ENCODE results near the gene SOHLH2. TPM values are rescaled to one million over a fixed set of nuclear protein-coding genes. Genes with fewer than 3 reads are reported as not detected.

SOHLH2 gene
- total and polyA plus RNA-seq, 4 experiments from 2014 or later = not detected

- ChIA-PET POLR2A (ENCODE audit: partially characterized antibody) (no interaction called here), CTCF (ENCODE audit: partially characterized antibody) (no interaction called here)
- H3K4me3 Mint-ChIP-seq = no peak overlapping the region
- intact Hi-C loops (cut with micrococcal nuclease) = no loop called here
- H3K27me3 Mint-ChIP-seq = peaks cover 0 to under 1% of the 10 kb centered on the region in 2 donors
- H3K27ac Mint-ChIP-seq = peak overlapping the region in 1 of 7 donors; percentile 25
- Histone ChIP-seq H3K36me3 (ENCODE audit: insufficient read depth, low read length) (no peaks in the 10 kb centered on the region), H3K9me3 (ENCODE audit: control insufficient read depth in 1 of 2, low read length in 2 of 2) (no peaks in the 10 kb centered on the region), H3K27me3 (ENCODE audit: insufficient read depth, low read length) (no peaks in the 10 kb centered on the region), H3K4me1 (ENCODE audit: insufficient read depth, low read length) (no peaks in the 10 kb centered on the region), H3K27ac (ENCODE audit: low read depth, low read length) (no peak overlapping the region), H3K4me3 (ENCODE audit: low read length in 2 of 2) (no peak overlapping the region)
- H3K9me3 Mint-ChIP-seq = peaks cover 0 to 9% (median 5%) of the 10 kb centered on the region in 8 donors
- H3K36me3 Mint-ChIP-seq = no peaks in the 10 kb centered on the region
- no peaks in the 10 kb centered on the region for H3K4me1 Mint-ChIP-seq
- no peak for DNase-seq
Measured at GRCh38 chr13:36160297-36160696, 54.1 kb downstream of the SOHLH2 start.

- Histone ChIP-seq H3K27ac (ENCODE audit: low read depth, low read length) (no peak overlapping the region), H3K4me1 (ENCODE audit: insufficient read depth, low read length) (no peaks in the 10 kb centered on the region), H3K4me3 (ENCODE audit: low read length in 2 of 2) (no peak overlapping the region), H3K36me3 (ENCODE audit: insufficient read depth, low read length) (no peaks in the 10 kb centered on the region), H3K27me3 (ENCODE audit: insufficient read depth, low read length) (no peaks in the 10 kb centered on the region), H3K9me3 (ENCODE audit: control insufficient read depth in 1 of 2, low read length in 2 of 2) (no peaks in the 10 kb centered on the region)
- intact Hi-C loops (cut with micrococcal nuclease) = no loop called here
- Mint-ChIP-seq H3K27me3 (peaks cover 3 to 6% of the 10 kb centered on the region in 2 donors), H3K4me3 (no peak overlapping the region), H3K9me3 (peaks cover 0 to 9% (median 7%) of the 10 kb centered on the region in 8 donors), H3K27ac (no peak overlapping the region), H3K4me1 (no peaks in the 10 kb centered on the region), H3K36me3 (no peaks in the 10 kb centered on the region)
- ChIA-PET CTCF (ENCODE audit: partially characterized antibody) (no interaction called here), POLR2A (ENCODE audit: partially characterized antibody) (no interaction called here)
- DNase-seq = no peak
Measured at GRCh38 chr13:36158611-36159010, 55.7 kb downstream of the SOHLH2 start.

- POLR2A ChIA-PET (ENCODE audit: partially characterized antibody) = no interaction called here
- intact Hi-C loops (cut with micrococcal nuclease) = no loop called here
- Mint-ChIP-seq H3K27me3 (peaks cover 3 to 7% of the 10 kb centered on the region in 2 donors), H3K4me1 (no peaks in the 10 kb centered on the region), H3K4me3 (no peak overlapping the region), H3K27ac (no peak overlapping the region), H3K36me3 (no peaks in the 10 kb centered on the region), H3K9me3 (peaks cover 0 to 13% (median 8%) of the 10 kb centered on the region in 8 donors)
- H3K27me3 ChIP-seq (ENCODE audit: insufficient read depth, low read length) = no peaks in the 10 kb centered on the region
- CTCF ChIA-PET (ENCODE audit: partially characterized antibody) = no interaction called here
- H3K36me3 ChIP-seq (ENCODE audit: insufficient read depth, low read length) = no peaks in the 10 kb centered on the region
- H3K4me3 ChIP-seq (ENCODE audit: low read length in 2 of 2) = no peak overlapping the region
- no peak overlapping the region for H3K27ac ChIP-seq (ENCODE audit: low read depth, low read length)
- DNase-seq = no peak
- no peaks in the 10 kb centered on the region for H3K9me3 ChIP-seq (ENCODE audit: control insufficient read depth in 1 of 2, low read length in 2 of 2)
- H3K4me1 ChIP-seq (ENCODE audit: insufficient read depth, low read length) = no peaks in the 10 kb centered on the region
Measured at GRCh38 chr13:36157480-36157879, 56.9 kb downstream of the SOHLH2 start.

DNA sequence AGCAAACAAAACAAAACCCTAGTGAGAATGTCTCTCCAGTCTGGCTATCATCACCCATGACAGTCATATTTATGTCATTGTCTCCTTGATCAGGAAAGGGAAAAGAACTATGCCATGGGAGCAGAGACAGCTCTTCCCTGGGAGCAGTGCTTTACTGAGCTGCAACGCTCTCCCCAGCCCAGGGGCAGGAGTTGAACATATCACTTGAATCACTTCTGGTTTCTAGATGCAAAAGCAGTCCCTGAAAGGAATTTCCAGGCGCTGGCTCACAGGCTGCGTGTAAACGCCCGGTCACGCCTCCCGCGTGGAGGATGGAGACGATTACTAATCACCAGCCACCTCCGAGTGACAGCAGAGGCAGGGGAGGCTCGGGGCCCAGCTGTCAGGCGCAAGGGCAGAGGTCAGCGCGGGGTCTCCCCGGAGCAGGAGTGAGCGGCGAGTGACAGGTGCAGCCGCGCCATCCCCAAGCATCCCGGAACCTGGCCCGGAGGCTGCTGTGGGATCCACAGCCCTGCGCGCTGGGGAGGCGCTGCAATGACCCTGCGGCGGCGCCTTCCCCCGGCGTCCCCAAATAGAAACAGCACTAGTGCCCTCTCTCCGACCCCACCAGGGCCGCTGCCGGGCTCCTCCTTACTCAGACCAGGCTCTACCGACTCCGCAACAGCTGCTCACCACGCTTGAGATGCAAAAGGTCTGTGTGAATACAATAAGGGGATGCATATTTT, 59.6 kb downstream of the SOHLH2 start:
- Histone ChIP-seq H3K27me3 (ENCODE audit: insufficient read depth, low read length) (no peaks in the 10 kb centered on the region), H3K4me1 (ENCODE audit: insufficient read depth, low read length) (no peaks in the 10 kb centered on the region), H3K9me3 (ENCODE audit: control insufficient read depth in 1 of 2, low read length in 2 of 2) (no peaks in the 10 kb centered on the region), H3K36me3 (ENCODE audit: insufficient read depth, low read length) (no peaks in the 10 kb centered on the region), H3K4me3 (ENCODE audit: low read length in 2 of 2) (no peak overlapping the region), H3K27ac (ENCODE audit: low read depth, low read length) (no peak overlapping the region)
- no peak for DNase-seq
- Mint-ChIP-seq H3K27ac (no peak overlapping the region), H3K36me3 (no peaks in the 10 kb centered on the region), H3K4me1 (no peaks in the 10 kb centered on the region), H3K27me3 (peaks cover 3 to 7% of the 10 kb centered on the region in 2 donors), H3K9me3 (peaks cover 0 to 18% (median 9%) of the 10 kb centered on the region in 8 donors), H3K4me3 (no peak overlapping the region)
- ChIA-PET CTCF (ENCODE audit: partially characterized antibody) (no interaction called here), POLR2A (ENCODE audit: partially characterized antibody) (no interaction called here)
- intact Hi-C loops (cut with micrococcal nuclease) = no loop called here

DNA sequence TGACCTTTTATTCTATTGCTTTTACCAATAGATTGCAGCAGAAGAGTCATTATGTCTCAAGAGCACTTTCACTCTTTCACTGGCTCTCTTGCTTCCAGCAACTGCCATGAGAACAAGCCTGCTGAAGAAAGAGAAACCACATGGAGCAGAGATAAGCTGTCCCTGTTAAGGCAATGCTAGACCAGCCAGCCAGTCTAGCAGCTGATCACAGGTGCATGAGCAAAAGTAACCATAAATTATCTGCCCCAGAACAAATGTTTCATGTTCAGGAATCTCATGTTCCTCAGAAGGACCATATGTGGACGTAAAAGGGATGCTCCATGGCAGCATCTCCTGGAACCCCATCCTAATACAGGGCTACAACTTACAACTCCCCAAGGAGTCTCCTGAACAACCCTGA, 62.8 kb downstream of the SOHLH2 start:
- DNase-seq = no peak
- no peak overlapping the region for H3K4me3 ChIP-seq (ENCODE audit: low read length in 2 of 2)
- H3K9me3 ChIP-seq (ENCODE audit: control insufficient read depth in 1 of 2, low read length in 2 of 2) = no peaks in the 10 kb centered on the region
- Mint-ChIP-seq H3K27ac (no peak overlapping the region), H3K36me3 (no peaks in the 10 kb centered on the region), H3K9me3 (peaks cover 0 to 18% (median 11%) of the 10 kb centered on the region in 8 donors), H3K4me3 (no peak overlapping the region), H3K4me1 (no peaks in the 10 kb centered on the region), H3K27me3 (peaks cover 3 to 7% of the 10 kb centered on the region in 2 donors)
- intact Hi-C loops (cut with micrococcal nuclease) = no loop called here
- H3K36me3 ChIP-seq (ENCODE audit: insufficient read depth, low read length) = no peaks in the 10 kb centered on the region
- H3K27me3 ChIP-seq (ENCODE audit: insufficient read depth, low read length) = no peaks in the 10 kb centered on the region
- H3K27ac ChIP-seq (ENCODE audit: low read depth, low read length) = no peak overlapping the region
- ChIA-PET CTCF (ENCODE audit: partially characterized antibody) (no interaction called here), POLR2A (ENCODE audit: partially characterized antibody) (no interaction called here)
- no peaks in the 10 kb centered on the region for H3K4me1 ChIP-seq (ENCODE audit: insufficient read depth, low read length)

DNA sequence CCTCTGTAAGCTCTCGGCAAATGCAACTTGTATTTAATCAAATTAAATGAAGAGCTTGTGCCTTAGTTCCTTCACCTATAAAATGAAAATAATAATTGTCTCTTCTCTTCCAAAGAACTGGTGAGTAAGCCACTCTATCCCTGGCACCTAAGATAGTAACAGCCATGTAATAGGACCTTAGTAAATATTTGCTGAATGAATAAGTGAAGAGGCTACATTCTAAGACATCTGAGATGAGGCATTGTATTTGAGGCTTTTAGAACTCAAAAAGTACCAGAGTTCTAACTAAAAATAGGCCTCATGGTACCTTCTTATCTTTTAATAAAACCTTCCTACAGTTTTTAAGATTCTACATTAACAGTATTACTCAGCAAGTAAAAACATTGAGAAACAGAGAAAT, 65.9 kb downstream of the SOHLH2 start:
- H3K4me3 Mint-ChIP-seq = no peak overlapping the region
- intact Hi-C loops (cut with micrococcal nuclease) = no loop called here
- H3K4me1 Mint-ChIP-seq = no peaks in the 10 kb centered on the region
- H3K9me3 Mint-ChIP-seq = peaks cover 0 to 18% (median 8%) of the 10 kb centered on the region in 8 donors
- DNase-seq = no peak
- H3K27me3 Mint-ChIP-seq = no peaks in the 10 kb centered on the region
- ChIA-PET CTCF (ENCODE audit: partially characterized antibody) (no interaction called here), POLR2A (ENCODE audit: partially characterized antibody) (no interaction called here)
- Histone ChIP-seq H3K36me3 (ENCODE audit: insufficient read depth, low read length) (no peaks in the 10 kb centered on the region), H3K27ac (ENCODE audit: low read depth, low read length) (no peak overlapping the region), H3K27me3 (ENCODE audit: insufficient read depth, low read length) (no peaks in the 10 kb centered on the region), H3K4me1 (ENCODE audit: insufficient read depth, low read length) (no peaks in the 10 kb centered on the region), H3K9me3 (ENCODE audit: control insufficient read depth in 1 of 2, low read length in 2 of 2) (no peaks in the 10 kb centered on the region), H3K4me3 (ENCODE audit: low read length in 2 of 2) (no peak overlapping the region)
- H3K27ac Mint-ChIP-seq = no peak overlapping the region
- no peaks in the 10 kb centered on the region for H3K36me3 Mint-ChIP-seq

- POLR2A ChIA-PET (ENCODE audit: partially characterized antibody) = no interaction called here
- Histone ChIP-seq H3K36me3 (ENCODE audit: insufficient read depth, low read length) (no peaks in the 10 kb centered on the region), H3K4me3 (ENCODE audit: low read length in 2 of 2) (no peak overlapping the region), H3K27ac (ENCODE audit: low read depth, low read length) (no peak overlapping the region), H3K27me3 (ENCODE audit: insufficient read depth, low read length) (no peaks in the 10 kb centered on the region), H3K9me3 (ENCODE audit: control insufficient read depth in 1 of 2, low read length in 2 of 2) (no peaks in the 10 kb centered on the region), H3K4me1 (ENCODE audit: insufficient read depth, low read length) (no peaks in the 10 kb centered on the region)
- Mint-ChIP-seq H3K36me3 (no peaks in the 10 kb centered on the region), H3K27ac (no peak overlapping the region), H3K4me3 (no peak overlapping the region), H3K4me1 (no peaks in the 10 kb centered on the region), H3K27me3 (no peaks in the 10 kb centered on the region), H3K9me3 (peaks cover 0 to 15% (median 6%) of the 10 kb centered on the region in 8 donors)
- CTCF ChIA-PET (ENCODE audit: partially characterized antibody) = no interaction called here
- DNase-seq = no peak
- intact Hi-C loops (cut with micrococcal nuclease) = no loop called here
Measured at GRCh38 chr13:36147330-36147729, 67.0 kb downstream of the SOHLH2 start.

All from CD4-positive, alpha-beta memory T cell (primary cell).